Endodermal cell (in vitro differentiated cells): ENCODE data around the gene SCYL2. TPM values are rescaled to one million over a fixed set of nuclear protein-coding genes. Genes with fewer than 3 reads are reported as not detected.
"Not testable (repeated sequence)": the region's sequence is repeated elsewhere in the genome, so short reads cannot be mapped to it uniquely, and the experiment has no call there.

Experiments
- DNase-seq: peaks from one replicate; pipeline ENCODE4 v3.0.0-alpha.2; 2017
- H3K27ac ChIP-seq: 2 replicates; pipeline ENCODE4 v1.5.1; 2013; ENCODE audit warnings: mild to moderate bottlenecking, low read depth, low read length, moderate library complexity
- H3K27me3 ChIP-seq: 2 replicates; pipeline ENCODE4 v1.6.1; 2013; ENCODE audit warnings: mild to moderate bottlenecking, low read length, moderate library complexity; ENCODE audit not compliant: insufficient read depth, control insufficient read depth, poor library complexity, severe bottlenecking
- H3K36me3 ChIP-seq: 2 replicates; pipeline ENCODE4 v1.7.0; 2013; ENCODE audit warnings: mild to moderate bottlenecking, low read length, moderate library complexity; ENCODE audit not compliant: control insufficient read depth, insufficient read depth
- H3K4me1 ChIP-seq: one replicate; pipeline ENCODE4 v1.7.0; 2013; ENCODE audit warnings: low read length; ENCODE audit not compliant: control insufficient read depth, insufficient read depth
- H3K4me3 ChIP-seq: 2 replicates; pipeline ENCODE4 v1.5.1; 2013; ENCODE audit warnings: mild to moderate bottlenecking, low read length, moderate library complexity
- H3K9ac ChIP-seq: 2 replicates; pipeline ENCODE4 v1.6.1; 2013; ENCODE audit warnings: mild to moderate bottlenecking, low read length, moderate library complexity; ENCODE audit not compliant: poor library complexity, severe bottlenecking; ENCODE audit errors: extremely low read depth
- H3K9me3 ChIP-seq: 2 replicates; pipeline ENCODE4 v1.6.1; 2013; ENCODE audit warnings: mild to moderate bottlenecking, low read length, moderate library complexity; ENCODE audit not compliant: control insufficient read depth
- H3K27ac Mint-ChIP-seq: 2 replicates; pipeline ENCODE4 v1.8.0; 2020; ENCODE audit warnings: mixed read lengths
- H3K27me3 Mint-ChIP-seq: 2 replicates; pipeline ENCODE4 v1.8.0; 2021; ENCODE audit warnings: mild to moderate bottlenecking, mixed read lengths; ENCODE audit not compliant: insufficient read depth
- H3K36me3 Mint-ChIP-seq: 2 replicates; pipeline ENCODE4 v1.8.0; 2020; ENCODE audit warnings: low read depth, mixed read lengths
- H3K4me1 Mint-ChIP-seq: 2 replicates; pipeline ENCODE4 v1.8.0; 2020; ENCODE audit warnings: mixed read lengths
- H3K4me3 Mint-ChIP-seq: 2 replicates; pipeline ENCODE4 v1.8.0; 2020; ENCODE audit warnings: mild to moderate bottlenecking, moderate library complexity, mixed read lengths
- H3K9me3 Mint-ChIP-seq: 2 replicates; pipeline ENCODE4 v1.8.0; 2020; ENCODE audit warnings: mild to moderate bottlenecking, mixed read lengths
- CTCF ChIP-seq: fragments of 200-600 bp; sonication (generic); conservative IDR thresholded peaks from 2 replicates; pipeline ENCODE4 v1.5.0; 2021; ENCODE audit warnings: antibody characterized with exemption, mild to moderate bottlenecking
- WGBS, 2 experiments: methylation state at CpG; one replicate each; pipeline versions ENCODE4 v1.1.5 to v1.1.7; 2013; ENCODE audit warnings: missing lambda C conversion rate in 2 of 2, mixed read lengths in 1 of 2; ENCODE audit not compliant: insufficient coverage in 1 of 2, insufficient read length in 1 of 2; 5-methylcytosine and 5-hydroxymethylcytosine counted together
- total RNA-seq, 2 donors: library from RNA; stranded (reverse); fragmentation: NEBNext Ultra II Directional in 1 of 2; extraction: Animal tissue kit (Norgen Biotek cat#: 25700) in 1 of 2; gene quantifications; 2 replicates in 1 of 2; 3 replicates in 1 of 2; pipeline ENCODE4 v1.2.1, GENCODE V29; 2021

SCYL2 gene
- total RNA-seq, 2 donors from 2014 or later = 54.5 to 59.6 TPM

GRCh38 chr12:100225491-100225890 lies 41.5 kb upstream of the SCYL2 start:
- Mint-ChIP-seq H3K4me3 (no peak overlapping the region), H3K9me3 (no peaks in the 10 kb centered on the region), H3K27ac (no peak overlapping the region), H3K4me1 (no peaks in the 10 kb centered on the region), H3K27me3 (no peaks in the 10 kb centered on the region), H3K36me3 (peaks cover 29% of the 10 kb centered on the region)
- Histone ChIP-seq H3K9me3 (no peaks in the 10 kb centered on the region), H3K36me3 (peaks cover 47% of the 10 kb centered on the region), H3K27ac (no peak overlapping the region), H3K4me1 (no peaks in the 10 kb centered on the region), H3K4me3 (no peak overlapping the region), H3K9ac (no peak overlapping the region), H3K27me3 (no peaks in the 10 kb centered on the region)
- no peak for TF ChIP-seq CTCF
- no peak for DNase-seq

- Histone ChIP-seq H3K27me3 (no peaks in the 10 kb centered on the region), H3K4me1 (no peaks in the 10 kb centered on the region), H3K27ac (no peak overlapping the region), H3K9me3 (no peaks in the 10 kb centered on the region), H3K9ac (no peak overlapping the region), H3K4me3 (no peak overlapping the region), H3K36me3 (peaks cover 20% of the 10 kb centered on the region)
- no peaks in the 10 kb centered on the region for H3K27me3 Mint-ChIP-seq
- 89 to 95% methylated on average over 4 to 5 of the region's 5 CpGs for WGBS, 2 experiments
- H3K9me3 Mint-ChIP-seq = no peaks in the 10 kb centered on the region
- no peak overlapping the region for H3K4me3 Mint-ChIP-seq
- no peaks in the 10 kb centered on the region for H3K4me1 Mint-ChIP-seq
- DNase-seq = peak; percentile 51
- no peak overlapping the region for H3K27ac Mint-ChIP-seq
- TF ChIP-seq CTCF = no peak
- H3K36me3 Mint-ChIP-seq = peaks cover 11% of the 10 kb centered on the region
Observed at GRCh38 chr12:100229036-100229635, 37.8 kb upstream of the SCYL2 start.

DNA sequence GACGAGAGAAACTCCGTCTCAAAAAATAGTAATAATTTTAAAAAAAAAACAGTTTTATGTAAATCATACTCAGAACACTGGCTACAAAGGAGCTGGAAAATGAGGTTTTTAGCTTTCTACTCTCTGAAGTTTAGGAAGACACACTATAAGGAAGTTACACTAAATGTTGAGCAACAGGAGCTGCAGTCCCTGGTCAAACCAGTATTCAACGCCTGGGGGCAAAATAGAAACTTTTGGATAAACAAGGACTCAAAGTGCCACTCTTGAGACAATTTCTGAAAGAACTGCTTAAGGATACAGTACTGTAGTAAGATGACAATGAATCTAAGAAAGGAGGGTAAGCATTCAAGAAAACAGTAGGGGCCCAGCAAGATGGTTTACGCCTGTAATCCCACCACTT lies 37.1 kb upstream of the SCYL2 start:
- WGBS, 2 experiments = 94% methylated on average over 2 to 4 of the region's 4 CpGs
- Histone ChIP-seq H3K9ac (no peak overlapping the region), H3K27me3 (no peaks in the 10 kb centered on the region), H3K4me1 (no peaks in the 10 kb centered on the region), H3K9me3 (no peaks in the 10 kb centered on the region), H3K36me3 (peaks cover 13% of the 10 kb centered on the region), H3K4me3 (no peak overlapping the region), H3K27ac (no peak overlapping the region)
- Mint-ChIP-seq H3K36me3 (peaks cover 8% of the 10 kb centered on the region), H3K27ac (no peak overlapping the region), H3K9me3 (no peaks in the 10 kb centered on the region), H3K27me3 (no peaks in the 10 kb centered on the region), H3K4me1 (no peaks in the 10 kb centered on the region), H3K4me3 (no peak overlapping the region)
- TF ChIP-seq CTCF = no peak
- no peak for DNase-seq

GRCh38 chr12:100231873-100232272 lies 35.1 kb upstream of the SCYL2 start:
- not testable (repeated sequence) for H3K27ac ChIP-seq, H3K27me3 Mint-ChIP-seq, H3K27ac Mint-ChIP-seq, H3K36me3 ChIP-seq, H3K4me1 Mint-ChIP-seq, H3K27me3 ChIP-seq, H3K4me3 ChIP-seq, H3K9me3 ChIP-seq, H3K4me3 Mint-ChIP-seq, H3K9ac ChIP-seq, DNase-seq, H3K4me1 ChIP-seq, H3K9me3 Mint-ChIP-seq
- 83 to 94% methylated on average over 2 to 3 of the region's 3 CpGs for WGBS, 2 experiments
- peaks cover 13% of the 10 kb centered on the region for H3K36me3 Mint-ChIP-seq
